HG03354 (cell line): ENCODE measurements around the gene DBF4B.

Experiments
- ATAC-seq: cut with Tn5 transposase; IDR thresholded peaks from one replicate; pipeline ENCODE4 v1.9.1; 2021; ENCODE audit warnings: mild to moderate bottlenecking; ENCODE audit not compliant: unreplicated experiment, poor library complexity, severe bottlenecking

Gene DBF4B

DNA sequence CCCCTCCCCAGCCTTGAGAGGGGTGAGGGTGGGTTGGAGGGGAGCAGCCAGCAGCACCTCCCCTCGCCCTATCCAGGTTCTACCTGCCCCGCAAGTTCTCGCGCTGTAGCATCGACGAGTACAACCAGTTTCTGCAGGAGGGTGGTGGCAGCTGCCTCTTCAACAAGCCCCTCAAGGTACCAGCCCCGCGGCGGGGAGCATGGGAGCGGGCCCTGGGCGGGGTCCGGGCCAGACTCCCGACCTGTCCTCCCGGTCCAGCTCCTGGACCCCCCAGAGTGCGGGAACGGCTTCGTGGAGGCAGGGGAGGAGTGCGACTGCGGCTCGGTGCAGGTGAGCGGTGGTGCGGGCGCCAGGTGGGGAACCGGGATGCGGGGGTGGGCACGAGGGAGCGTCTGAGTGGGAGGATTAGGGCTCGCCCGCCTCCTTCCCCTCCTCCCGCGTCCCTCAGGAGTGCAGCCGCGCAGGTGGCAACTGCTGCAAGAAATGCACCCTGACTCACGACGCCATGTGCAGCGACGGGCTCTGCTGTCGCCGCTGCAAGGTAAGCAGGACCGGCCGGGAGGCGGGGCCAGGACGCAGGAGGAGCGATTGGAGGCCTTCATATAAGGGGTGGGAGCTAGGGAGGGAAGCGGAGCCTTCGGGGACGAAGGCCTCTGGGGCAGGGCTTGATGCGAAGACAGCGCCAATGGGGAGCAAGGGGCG is 66.8 kb downstream of the DBF4B start:
- ATAC-seq = peak; percentile 86

DNA sequence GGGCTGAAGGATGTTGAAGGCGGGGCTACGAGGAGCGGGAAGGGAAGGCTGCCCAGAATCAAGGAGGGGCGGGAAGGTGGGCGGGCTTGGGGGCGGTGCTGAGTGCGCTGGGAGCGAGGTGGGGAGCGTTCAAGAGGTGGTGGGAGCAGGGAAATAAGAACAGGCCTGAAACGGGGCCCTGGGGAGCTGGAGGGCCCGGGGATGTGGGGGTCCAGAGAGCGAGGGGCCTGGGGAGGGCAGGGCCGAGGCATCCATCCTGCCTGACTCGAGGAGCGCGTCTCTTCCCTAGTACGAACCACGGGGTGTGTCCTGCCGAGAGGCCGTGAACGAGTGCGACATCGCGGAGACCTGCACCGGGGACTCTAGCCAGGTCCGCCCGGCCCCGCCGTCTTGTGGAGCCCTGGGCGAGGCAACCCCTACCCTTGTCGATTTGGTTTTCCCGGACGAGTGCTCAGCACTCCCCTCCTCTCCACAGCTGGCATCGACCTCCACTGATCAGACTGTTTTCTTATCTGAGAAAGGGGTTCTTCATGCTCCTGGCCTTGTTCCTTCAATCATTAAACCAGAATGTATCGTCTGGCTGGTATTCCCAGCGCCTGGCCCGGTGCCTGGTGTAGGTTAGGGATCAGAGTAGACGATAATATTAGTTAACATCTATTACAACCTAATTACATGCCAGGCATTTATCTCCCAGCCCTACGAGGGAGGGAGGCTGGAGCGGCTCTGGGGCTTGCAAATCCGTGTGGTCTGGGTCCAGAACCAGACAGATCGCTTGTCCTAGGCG is 67.6 kb downstream of the DBF4B start:
- peak; percentile 7 for ATAC-seq

DNA sequence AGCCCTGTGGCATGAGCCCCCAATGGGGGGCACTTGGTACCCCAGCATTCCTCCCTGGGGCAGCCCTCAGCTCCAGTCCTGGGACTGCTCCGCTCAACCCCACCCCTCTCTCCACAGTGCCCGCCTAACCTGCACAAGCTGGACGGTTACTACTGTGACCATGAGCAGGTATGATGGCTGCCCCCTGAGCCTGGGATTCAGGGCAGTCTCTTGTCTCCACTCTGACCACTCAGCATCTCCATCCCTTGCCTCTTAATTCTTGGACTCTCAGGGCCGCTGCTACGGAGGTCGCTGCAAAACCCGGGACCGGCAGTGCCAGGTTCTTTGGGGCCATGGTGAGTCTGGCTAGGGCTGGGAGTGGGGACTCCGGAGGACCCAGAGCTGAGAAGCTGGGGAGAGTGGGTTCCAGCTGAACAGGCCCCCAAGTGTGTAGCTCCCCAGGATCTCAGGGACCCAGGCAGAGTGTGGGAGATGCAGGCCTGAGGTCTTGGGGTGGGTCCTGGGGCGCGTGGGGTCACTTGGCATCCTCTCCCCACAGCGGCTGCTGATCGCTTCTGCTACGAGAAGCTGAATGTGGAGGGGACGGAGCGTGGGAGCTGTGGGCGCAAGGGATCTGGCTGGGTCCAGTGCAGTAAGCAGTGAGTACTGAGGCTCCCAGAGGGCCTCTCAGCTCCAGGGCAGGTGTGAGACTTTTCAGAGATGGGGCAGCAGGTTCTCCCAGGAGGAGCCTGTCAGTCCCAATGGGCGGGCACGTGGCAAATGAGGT is 68.3 kb downstream of the DBF4B start:
- ATAC-seq = no peak

DNA sequence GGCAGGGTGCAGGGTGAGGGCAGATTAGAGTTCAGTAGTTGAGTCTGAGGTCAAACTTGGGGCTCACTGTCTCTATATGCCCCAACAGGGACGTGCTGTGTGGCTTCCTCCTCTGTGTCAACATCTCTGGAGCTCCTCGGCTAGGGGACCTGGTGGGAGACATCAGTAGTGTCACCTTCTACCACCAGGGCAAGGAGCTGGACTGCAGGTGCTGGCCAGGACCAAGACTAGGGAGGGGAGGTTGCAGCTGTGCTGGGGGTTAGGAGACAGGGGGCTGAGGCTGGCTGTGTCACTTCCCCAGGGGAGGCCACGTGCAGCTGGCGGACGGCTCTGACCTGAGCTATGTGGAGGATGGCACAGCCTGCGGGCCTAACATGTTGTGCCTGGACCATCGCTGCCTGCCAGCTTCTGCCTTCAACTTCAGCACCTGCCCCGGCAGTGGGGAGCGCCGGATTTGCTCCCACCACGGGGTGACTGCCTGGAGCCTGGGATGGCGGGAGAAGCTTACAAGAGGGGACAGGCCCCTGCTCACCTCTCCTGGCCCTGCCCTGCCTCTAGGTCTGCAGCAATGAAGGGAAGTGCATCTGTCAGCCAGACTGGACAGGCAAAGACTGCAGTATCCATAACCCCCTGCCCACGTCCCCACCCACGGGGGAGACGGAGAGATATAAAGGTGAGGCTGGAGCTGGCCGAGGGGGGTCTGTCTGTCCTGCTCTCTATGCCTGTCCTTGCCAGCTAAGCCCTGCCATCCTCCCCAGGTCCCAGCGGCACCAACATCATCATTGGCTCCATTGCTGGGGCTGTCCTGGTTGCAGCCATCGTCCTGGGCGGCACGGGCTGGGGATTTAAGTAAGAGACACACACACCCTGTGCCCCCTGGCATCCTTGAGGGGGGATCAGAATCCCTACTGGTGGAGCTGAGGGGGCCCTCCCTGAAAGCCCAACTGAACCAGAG is 69.2 kb downstream of the DBF4B start:
- ATAC-seq = no peak

DNA sequence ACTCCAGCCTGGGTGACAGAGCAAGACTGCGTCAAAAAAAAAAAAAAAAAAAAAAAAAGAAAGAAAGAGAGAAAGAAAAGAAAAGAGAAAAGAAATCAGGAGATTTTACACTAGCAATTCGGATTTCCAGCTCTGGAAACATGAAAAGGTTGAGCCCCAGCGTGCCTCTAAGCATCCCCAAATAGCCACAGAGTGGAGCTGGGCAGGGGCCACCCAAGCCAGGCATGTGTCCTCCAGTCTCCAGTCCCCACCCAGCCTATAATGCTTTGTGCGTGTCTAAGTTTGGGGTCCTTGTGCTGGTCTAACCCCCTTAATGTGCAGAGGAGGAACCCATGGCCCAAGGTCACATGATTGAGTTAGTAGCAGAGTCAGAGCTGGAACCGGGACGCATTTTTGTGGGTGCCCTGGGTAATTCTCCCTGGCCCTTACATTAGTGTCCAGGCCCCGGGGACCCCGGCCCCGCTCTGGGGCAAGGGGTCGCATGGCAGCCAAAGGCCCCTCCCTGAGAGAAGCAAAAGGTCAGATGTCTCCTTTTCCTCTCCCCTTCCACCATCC is 70.3 kb downstream of the DBF4B start:
- no peak for ATAC-seq

DNA sequence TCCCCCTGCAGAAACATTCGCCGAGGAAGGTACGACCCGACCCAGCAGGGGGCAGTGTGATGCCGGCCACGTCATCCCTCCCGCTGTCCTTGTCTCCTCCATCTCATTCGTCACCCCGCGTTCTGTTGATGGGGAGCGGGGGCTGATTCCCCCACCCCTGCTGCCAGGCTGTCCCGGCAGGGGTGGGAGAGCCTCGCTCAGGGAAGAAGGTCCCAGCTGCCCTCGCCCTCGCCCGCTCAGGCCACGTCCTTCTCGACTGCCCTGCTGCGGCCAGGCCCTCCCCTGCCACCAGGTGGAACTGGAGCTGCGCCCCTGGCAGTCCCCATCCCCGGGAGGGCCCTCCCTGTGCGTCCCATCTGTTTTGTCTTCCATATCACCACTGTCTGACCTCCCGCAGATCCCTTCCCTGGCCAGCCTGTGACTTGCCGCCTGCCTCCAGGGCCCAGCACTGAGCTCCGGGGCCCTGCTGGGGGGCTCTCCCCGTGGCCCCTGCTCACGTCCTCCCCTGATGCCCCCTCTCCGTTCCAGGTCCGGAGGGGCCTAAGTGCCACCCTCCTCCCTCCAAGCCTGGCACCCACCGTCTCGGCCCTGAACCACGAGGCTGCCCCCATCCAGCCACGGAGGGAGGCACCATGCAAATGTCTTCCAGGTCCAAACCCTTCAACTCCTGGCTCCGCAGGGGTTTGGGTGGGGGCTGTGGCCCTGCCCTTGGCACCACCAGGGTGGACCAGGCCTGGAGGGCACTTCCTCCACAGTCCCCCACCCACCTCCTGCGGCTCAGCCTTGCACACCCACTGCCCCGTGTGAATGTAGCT is 71.0 kb downstream of the DBF4B start:
- ATAC-seq = peak; percentile 35

DNA sequence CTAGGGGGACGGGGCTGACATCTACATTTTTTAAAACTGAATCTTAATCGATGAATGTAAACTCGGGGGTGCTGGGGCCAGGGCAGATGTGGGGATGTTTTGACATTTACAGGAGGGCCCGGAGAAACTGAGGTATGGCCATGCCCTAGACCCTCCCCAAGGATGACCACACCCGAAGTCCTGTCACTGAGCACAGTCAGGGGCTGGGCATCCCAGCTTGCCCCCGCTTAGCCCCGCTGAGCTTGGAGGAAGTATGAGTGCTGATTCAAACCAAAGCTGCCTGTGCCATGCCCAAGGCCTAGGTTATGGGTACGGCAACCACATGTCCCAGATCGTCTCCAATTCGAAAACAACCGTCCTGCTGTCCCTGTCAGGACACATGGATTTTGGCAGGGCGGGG is 71.7 kb downstream of the DBF4B start:
- no peak for ATAC-seq

DNA sequence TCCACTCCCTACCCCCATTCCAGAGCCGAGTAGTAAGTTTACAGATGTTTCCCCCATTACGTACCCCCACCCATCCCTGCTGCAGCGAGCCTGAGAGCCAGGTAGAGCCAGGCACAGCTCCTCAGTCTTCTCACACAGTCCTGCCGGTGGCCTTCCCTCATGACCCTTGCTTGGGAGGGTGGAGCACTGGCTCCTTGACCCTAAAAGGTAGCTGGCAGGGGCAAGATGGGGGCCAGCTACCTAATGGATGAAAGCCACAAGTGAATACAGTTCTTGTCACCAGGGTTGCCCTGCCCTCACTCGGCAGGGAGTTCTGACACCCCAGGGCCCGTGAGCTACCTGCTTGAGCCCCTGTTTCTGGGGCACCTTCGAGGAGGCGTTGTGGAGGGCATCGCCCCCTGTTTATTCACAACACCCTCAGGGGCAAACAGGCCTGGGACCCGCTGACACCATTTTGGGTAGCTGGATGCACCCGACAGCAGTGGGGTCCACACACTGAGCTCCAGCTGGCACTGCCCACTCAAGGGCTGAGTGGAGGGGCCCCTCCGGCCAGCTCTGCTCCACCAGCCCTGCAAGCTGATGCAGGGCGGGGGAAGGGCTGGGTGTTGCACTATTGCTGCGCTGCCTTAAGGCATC is 72.5 kb downstream of the DBF4B start:
- no peak for ATAC-seq

DNA sequence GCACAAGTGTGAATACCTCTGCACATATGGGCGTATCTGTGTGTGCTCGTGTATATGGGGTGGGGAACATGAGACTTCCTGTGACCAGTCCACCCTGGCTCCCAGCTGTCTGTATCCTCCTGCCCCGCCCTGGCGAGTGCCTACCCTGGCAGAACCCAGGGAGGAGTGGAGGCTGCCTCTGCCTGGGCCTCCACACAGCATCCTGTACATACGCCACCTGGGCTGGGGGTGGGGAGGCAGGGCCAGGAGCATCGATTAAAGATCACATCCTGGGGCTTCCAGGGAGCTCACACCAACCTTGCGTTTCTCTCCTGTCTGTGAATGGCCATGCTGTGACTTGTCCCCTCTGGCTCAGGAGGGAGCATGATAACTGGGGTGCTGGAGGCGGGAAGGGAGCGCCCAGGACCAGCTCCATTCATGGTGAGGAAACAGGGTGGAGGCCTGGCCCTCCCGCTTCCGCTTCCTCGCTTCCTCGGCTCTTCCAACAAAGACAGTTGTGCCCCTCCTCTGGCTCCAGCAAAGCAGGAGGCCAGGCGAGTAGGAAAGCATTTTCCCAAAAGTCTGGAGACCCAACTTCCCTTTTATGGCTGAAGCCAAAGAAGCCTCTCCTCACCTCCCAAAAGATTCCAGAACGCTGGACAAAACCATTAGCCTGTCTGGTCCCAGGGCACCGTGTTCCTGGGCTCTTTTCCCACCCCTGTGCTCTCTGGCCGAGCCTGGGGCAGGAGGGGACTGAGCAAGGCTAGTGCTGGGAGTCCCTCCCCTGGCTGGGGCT is 73.3 kb downstream of the DBF4B start:
- ATAC-seq = no peak

DNA sequence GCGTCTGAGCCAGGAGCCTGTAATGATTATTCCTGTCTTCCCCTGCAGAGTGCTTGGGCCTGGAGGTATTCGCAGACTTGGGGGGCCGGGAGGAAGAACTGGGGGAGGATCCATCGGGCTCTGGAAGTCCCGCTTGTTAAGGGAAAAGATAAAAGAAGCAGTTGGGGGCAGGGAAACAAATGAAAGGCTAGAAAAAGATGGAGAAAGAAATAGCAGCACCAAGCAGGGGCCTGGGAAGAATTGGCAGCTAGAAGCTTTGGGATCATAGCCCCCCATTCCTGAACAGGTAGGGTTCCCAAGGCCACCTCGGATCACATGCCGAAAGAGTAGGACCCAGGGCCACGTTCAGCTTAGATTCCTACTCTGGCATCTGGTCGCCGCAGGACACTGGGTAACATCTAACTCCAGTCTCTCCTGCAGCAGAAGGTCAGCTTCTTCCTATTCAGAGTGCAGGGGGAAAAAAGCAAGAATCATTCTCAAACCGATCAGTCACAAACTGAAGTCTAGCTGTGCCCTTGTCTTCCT is 73.9 kb downstream of the DBF4B start:
- ATAC-seq = no peak

DNA sequence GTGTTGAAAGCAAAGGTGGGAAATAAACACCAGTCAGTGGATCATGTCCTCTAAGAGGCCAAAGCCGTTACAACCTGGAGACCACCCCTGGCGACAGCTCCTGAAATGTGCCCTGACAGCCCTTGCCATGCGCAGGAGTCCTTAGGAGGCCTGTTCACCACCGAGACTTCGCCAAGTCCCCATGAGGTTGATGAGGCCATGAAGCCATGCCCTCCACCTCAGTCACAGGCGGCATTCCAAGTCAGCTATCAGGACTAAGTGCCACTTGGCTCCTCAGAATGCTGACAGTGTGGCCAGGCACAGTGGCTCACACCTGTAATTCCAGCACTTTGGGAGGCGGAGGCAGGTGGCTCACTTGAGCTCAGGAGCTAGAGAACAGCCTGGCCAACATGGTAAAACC is 77.5 kb downstream of the DBF4B start:
- no peak for ATAC-seq

DNA sequence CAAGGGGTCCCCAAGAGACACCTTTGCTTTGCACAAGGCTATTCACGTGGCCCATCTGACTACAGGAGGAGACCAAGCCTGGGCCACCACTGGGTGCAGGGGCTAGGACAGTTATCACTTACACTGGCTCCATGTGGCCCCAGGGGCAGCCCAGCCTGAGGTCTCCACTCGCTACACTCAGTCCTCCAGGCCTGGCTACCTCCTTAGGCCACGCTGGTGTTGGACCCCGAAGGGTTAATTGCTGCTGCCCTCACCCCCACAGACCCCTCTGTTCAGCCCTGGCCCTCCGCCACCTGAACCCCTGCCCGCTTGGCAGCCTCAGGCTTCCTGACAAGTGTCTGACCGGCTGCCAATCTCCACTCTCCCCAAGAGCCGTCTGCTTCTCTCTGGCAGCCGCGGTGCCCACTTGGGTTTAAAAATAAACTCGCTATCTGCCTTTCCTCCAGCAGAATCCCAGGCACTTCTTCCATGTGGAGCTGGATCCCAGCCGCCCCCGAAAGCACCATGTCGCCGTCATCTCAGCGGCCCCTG is 78.2 kb downstream of the DBF4B start:
- ATAC-seq = no peak

DNA sequence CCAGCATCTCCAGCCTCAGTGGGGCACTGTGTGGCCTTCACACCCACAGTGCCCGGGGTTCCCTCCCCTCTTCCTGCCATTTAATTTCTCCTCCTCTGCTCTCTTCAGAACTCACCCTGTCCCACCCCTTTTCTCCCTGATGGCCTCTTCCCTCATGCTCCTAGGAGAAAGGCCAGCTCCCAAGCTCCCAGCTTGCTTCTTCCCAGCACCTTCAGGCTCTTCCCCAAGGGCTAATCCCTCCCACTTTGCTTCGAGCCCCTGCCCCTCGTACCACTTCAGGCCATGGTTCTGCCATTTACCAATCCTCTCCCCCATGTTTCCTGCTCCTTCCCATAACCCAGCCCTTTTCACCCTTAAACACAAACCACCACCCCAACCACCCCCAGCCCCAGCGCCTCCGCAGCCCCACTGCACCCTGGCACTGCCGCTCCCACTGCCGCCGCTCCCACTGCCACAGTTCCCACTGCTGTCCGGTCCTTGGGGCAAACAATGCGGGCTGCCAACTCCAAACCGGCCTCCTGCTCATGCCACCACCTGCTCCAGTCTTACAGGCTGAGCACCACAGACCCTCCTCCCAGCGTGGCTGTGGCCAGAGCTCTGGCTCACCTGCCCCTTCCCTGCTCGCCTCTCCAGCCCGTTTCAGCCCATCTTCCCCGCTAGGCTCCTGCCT is 78.9 kb downstream of the DBF4B start:
- no peak for ATAC-seq

DNA sequence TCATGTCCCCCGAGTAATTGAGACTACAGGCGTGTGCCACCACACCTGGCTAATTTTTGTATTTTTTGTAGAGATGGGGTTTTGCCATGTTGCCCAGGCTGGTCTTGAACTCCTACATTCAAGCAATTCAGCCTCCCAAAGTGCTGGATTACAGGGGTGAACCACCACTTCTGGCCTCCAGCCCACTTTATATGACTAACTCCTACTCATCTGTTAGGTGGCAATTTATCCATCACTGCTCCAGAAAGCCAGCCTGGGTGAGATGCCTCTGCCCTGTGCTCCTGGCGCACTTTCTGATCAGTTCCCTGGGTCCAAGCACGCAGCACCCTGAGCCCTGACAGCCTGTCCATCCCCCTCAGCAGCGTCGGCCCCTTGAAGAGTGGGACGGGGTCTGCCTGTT is 79.7 kb downstream of the DBF4B start:
- no peak for ATAC-seq

DNA sequence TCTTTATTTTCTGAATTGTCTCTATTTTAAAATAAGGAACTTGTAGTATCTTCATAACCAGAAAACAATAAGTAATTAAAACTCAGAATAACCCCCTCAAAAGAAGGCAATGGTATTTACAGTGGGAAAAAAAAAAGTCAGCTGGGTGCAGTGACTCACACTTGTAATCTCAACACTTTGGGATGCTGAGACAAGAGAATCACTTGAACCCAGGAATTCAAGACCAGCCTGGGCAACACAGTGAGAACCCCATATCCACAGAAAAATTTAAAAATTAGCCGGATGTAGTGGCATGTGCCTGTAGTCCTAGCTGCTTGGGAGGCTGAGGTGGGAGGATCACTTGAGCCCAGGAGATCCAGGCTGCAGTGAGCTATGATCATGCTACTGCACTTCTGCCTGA is 83.8 kb downstream of the DBF4B start:
- no peak for ATAC-seq
